CD8-positive, alpha-beta memory T cell (primary cell): ENCODE measurements around the gene HS3ST3B1. TPM values are rescaled to one million over a fixed set of nuclear protein-coding genes. Genes with fewer than 3 reads are reported as not detected.

ENCODE experiments used
- CTCF ChIA-PET: fragments of 350-600 bp; sonication (Branson Sonifier 250); formaldehyde crosslinking; loops from one replicate; lab custom pipeline; 2021; ENCODE audit warnings: antibody characterized with exemption; lab: Charles Lee
- POLR2A ChIA-PET: fragments of 350-600 bp; sonication (Branson Sonifier 250); formaldehyde crosslinking; loops from one replicate; lab custom pipeline; 2021; ENCODE audit warnings: antibody characterized with exemption; lab: Charles Lee
- DNase-seq, 5 donors: peaks; one replicate each; pipeline versions ENCODE4 v3.0.0 to v3.0.0-alpha.2; 2020 to 2022; ENCODE audit warnings: mixed read lengths in 1 of 5
- H3K27ac ChIP-seq: one replicate; pipeline ENCODE4 v1.7.0; 2013; ENCODE audit warnings: low read depth, mild to moderate bottlenecking, low read length, moderate library complexity
- H3K27me3 ChIP-seq: 2 replicates; pipeline ENCODE4 v1.7.0; 2013; ENCODE audit warnings: low read length, mild to moderate bottlenecking; ENCODE audit not compliant: insufficient read depth, poor library complexity, severe bottlenecking
- H3K36me3 ChIP-seq: 2 replicates; pipeline ENCODE4 v1.7.0; 2013; ENCODE audit warnings: mild to moderate bottlenecking, low read length, moderate library complexity; ENCODE audit not compliant: insufficient read depth
- H3K4me1 ChIP-seq: 2 replicates; pipeline ENCODE4 v1.7.0; 2013; ENCODE audit warnings: mild to moderate bottlenecking, low read length, moderate library complexity; ENCODE audit not compliant: insufficient read depth
- H3K4me3 ChIP-seq: 2 replicates; pipeline ENCODE4 v1.7.0; 2013; ENCODE audit warnings: mild to moderate bottlenecking, low read length
- H3K9me3 ChIP-seq: 2 replicates; pipeline ENCODE4 v1.7.0; 2013; ENCODE audit warnings: mild to moderate bottlenecking, low read length
- H3K27ac Mint-ChIP-seq, 8 donors: one replicate each; pipeline ENCODE4 v1.8.0; 2020 to 2021; ENCODE audit warnings: mixed read lengths in 8 of 8, mild to moderate bottlenecking in 6 of 8, inconsistent platforms in 3 of 8, moderate library complexity in 3 of 8
- H3K27me3 Mint-ChIP-seq, 2 donors: one replicate each; pipeline ENCODE4 v1.8.0; 2020 to 2021; ENCODE audit warnings: mixed read lengths in 2 of 2, mild to moderate bottlenecking in 1 of 2, moderate library complexity in 1 of 2
- H3K36me3 Mint-ChIP-seq, 3 donors: one replicate each; pipeline ENCODE4 v1.8.0; 2020 to 2021; ENCODE audit warnings: mixed read lengths in 3 of 3, inconsistent platforms in 1 of 3, mild to moderate bottlenecking in 1 of 3
- H3K4me1 Mint-ChIP-seq, 3 donors: one replicate each; pipeline ENCODE4 v1.8.0; 2020 to 2021; ENCODE audit warnings: mixed read lengths in 3 of 3, inconsistent platforms in 1 of 3, mild to moderate bottlenecking in 1 of 3
- H3K4me3 Mint-ChIP-seq, 7 donors: one replicate each; pipeline ENCODE4 v1.8.0; 2020 to 2021; ENCODE audit warnings: mixed read lengths in 7 of 7, mild to moderate bottlenecking in 6 of 7, moderate library complexity in 4 of 7, inconsistent platforms in 2 of 7
- H3K9me3 Mint-ChIP-seq, 5 donors: one replicate each; pipeline ENCODE4 v1.8.0; 2020 to 2022; ENCODE audit warnings: mixed read lengths in 5 of 5, mild to moderate bottlenecking in 3 of 5, moderate library complexity in 2 of 5, inconsistent platforms in 1 of 5
- polyA plus RNA-seq: library from polyadenylated mRNA; unstranded; fragments of 300-500 nt; fragmentation: Illumina TruSeq; gene quantifications from one replicate; pipeline ENCODE4 v1.2.3, GENCODE V29; 2021
- total RNA-seq, 2 experiments: library from RNA; stranded (reverse); gene quantifications; one replicate each; pipeline ENCODE4 v1.2.3, GENCODE V29; 2021

The HS3ST3B1 gene
- total and polyA plus RNA-seq, 3 experiments from 2014 or later, result 5.5 to 11.0 (median 6.0) TPM

GRCh38 chr17:14353861-14354474 is 53.1 kb downstream of the HS3ST3B1 start:
- Mint-ChIP-seq H3K4me3 (no peak overlapping the region), H3K27ac (no peak overlapping the region), H3K36me3 (peaks cover 0 to 10% (median 5%) of the 10 kb centered on the region in 3 donors), H3K27me3 (peaks cover 0 to 6% of the 10 kb centered on the region in 2 donors), H3K4me1 (peaks cover 1% of the 10 kb centered on the region in 3 donors), H3K9me3 (no peaks in the 10 kb centered on the region)
- no peaks in the 10 kb centered on the region for H3K36me3 ChIP-seq
- POLR2A ChIA-PET, result no interaction called here
- H3K27me3 ChIP-seq, result no peaks in the 10 kb centered on the region
- CTCF ChIA-PET, result no interaction called here
- DNase-seq, result no peak
- H3K4me3 ChIP-seq, result no peak overlapping the region
- H3K27ac ChIP-seq, result no peak overlapping the region
- peaks cover 4% of the 10 kb centered on the region for H3K4me1 ChIP-seq
- H3K9me3 ChIP-seq, result no peaks in the 10 kb centered on the region

GRCh38 chr17:14354807-14355206 is 53.9 kb downstream of the HS3ST3B1 start:
- ChIA-PET POLR2A (no interaction called here), CTCF (no interaction called here)
- H3K4me1 Mint-ChIP-seq, result peaks cover 10% of the 10 kb centered on the region in 3 donors
- peaks cover 0 to 6% of the 10 kb centered on the region in 2 donors for H3K27me3 Mint-ChIP-seq
- Histone ChIP-seq H3K4me1 (peaks cover 12% of the 10 kb centered on the region), H3K4me3 (no peak overlapping the region), H3K27me3 (no peaks in the 10 kb centered on the region), H3K27ac (no peak overlapping the region), H3K36me3 (no peaks in the 10 kb centered on the region), H3K9me3 (no peaks in the 10 kb centered on the region)
- H3K9me3 Mint-ChIP-seq, result no peaks in the 10 kb centered on the region
- H3K4me3 Mint-ChIP-seq, result no peak overlapping the region
- peaks cover 0 to 6% (median 4%) of the 10 kb centered on the region in 3 donors for H3K36me3 Mint-ChIP-seq
- no peak overlapping the region for H3K27ac Mint-ChIP-seq
- DNase-seq, result no peak

GRCh38 chr17:14355556-14355955 is 54.7 kb downstream of the HS3ST3B1 start:
- Histone ChIP-seq H3K4me1 (peaks cover 14% of the 10 kb centered on the region), H3K27me3 (no peaks in the 10 kb centered on the region), H3K36me3 (no peaks in the 10 kb centered on the region), H3K4me3 (no peak overlapping the region), H3K27ac (no peak overlapping the region), H3K9me3 (no peaks in the 10 kb centered on the region)
- no peak for DNase-seq
- no peaks in the 10 kb centered on the region for H3K9me3 Mint-ChIP-seq
- peaks cover 0 to 6% of the 10 kb centered on the region in 2 donors for H3K27me3 Mint-ChIP-seq
- H3K36me3 Mint-ChIP-seq, result no peaks in the 10 kb centered on the region
- peaks cover 11 to 12% (median 11%) of the 10 kb centered on the region in 3 donors for H3K4me1 Mint-ChIP-seq
- POLR2A ChIA-PET, result no interaction called here
- CTCF ChIA-PET, result no interaction called here
- no peak overlapping the region for H3K27ac Mint-ChIP-seq
- no peak overlapping the region for H3K4me3 Mint-ChIP-seq

- Histone ChIP-seq H3K27me3 (no peaks in the 10 kb centered on the region), H3K36me3 (no peaks in the 10 kb centered on the region), H3K9me3 (no peaks in the 10 kb centered on the region), H3K4me3 (no peak overlapping the region), H3K27ac (no peak overlapping the region), H3K4me1 (peaks cover 19% of the 10 kb centered on the region)
- Mint-ChIP-seq H3K9me3 (no peaks in the 10 kb centered on the region), H3K27ac (peak overlapping the region; percentile 3 to 83 (median 58)), H3K27me3 (peaks cover 0 to under 1% of the 10 kb centered on the region in 2 donors), H3K4me1 (peaks cover 16 to 18% (median 18%) of the 10 kb centered on the region in 3 donors), H3K36me3 (no peaks in the 10 kb centered on the region), H3K4me3 (peak overlapping the region in 3 of 7 donors; percentile 13 to 51 (median 41))
- POLR2A ChIA-PET, result interaction anchor here (0.9 kb wide), 1 partner anchor 69 kb away, joined by 3 read pairs; no protein-coding TSS in a partner anchor
- peak in 4 of 5 donors; percentile 28 to 75 (median 55) for DNase-seq
- CTCF ChIA-PET, result interaction anchor here (1.1 kb wide), 1 partner anchor 10 kb away, joined by 3 read pairs; no protein-coding TSS in a partner anchor
Measured at GRCh38 chr17:14359163-14360020, 58.5 kb downstream of the HS3ST3B1 start.

- Mint-ChIP-seq H3K27ac (peak overlapping the region in 2 of 8 donors; percentile 8 to 45), H3K27me3 (peaks cover 0 to 3% of the 10 kb centered on the region in 2 donors), H3K36me3 (no peaks in the 10 kb centered on the region), H3K9me3 (no peaks in the 10 kb centered on the region), H3K4me1 (peaks cover 16 to 18% (median 18%) of the 10 kb centered on the region in 3 donors), H3K4me3 (no peak overlapping the region)
- H3K4me1 ChIP-seq, result peaks cover 19% of the 10 kb centered on the region
- no peak overlapping the region for H3K27ac ChIP-seq
- no peak for DNase-seq
- no peaks in the 10 kb centered on the region for H3K27me3 ChIP-seq
- CTCF ChIA-PET, result no interaction called here
- H3K36me3 ChIP-seq, result no peaks in the 10 kb centered on the region
- H3K4me3 ChIP-seq, result no peak overlapping the region
- H3K9me3 ChIP-seq, result no peaks in the 10 kb centered on the region
- POLR2A ChIA-PET, result no interaction called here
Measured at GRCh38 chr17:14360856-14361255, 60.0 kb downstream of the HS3ST3B1 start.

GRCh38 chr17:14361470-14361869 is 60.6 kb downstream of the HS3ST3B1 start:
- ChIA-PET CTCF (no interaction called here), POLR2A (no interaction called here)
- Mint-ChIP-seq H3K27me3 (peaks cover 0 to 3% of the 10 kb centered on the region in 2 donors), H3K4me1 (peaks cover 16 to 18% (median 18%) of the 10 kb centered on the region in 3 donors), H3K36me3 (no peaks in the 10 kb centered on the region), H3K9me3 (no peaks in the 10 kb centered on the region), H3K27ac (no peak overlapping the region), H3K4me3 (no peak overlapping the region)
- H3K4me3 ChIP-seq, result no peak overlapping the region
- peaks cover 19% of the 10 kb centered on the region for H3K4me1 ChIP-seq
- no peaks in the 10 kb centered on the region for H3K27me3 ChIP-seq
- no peak overlapping the region for H3K27ac ChIP-seq
- no peaks in the 10 kb centered on the region for H3K9me3 ChIP-seq
- H3K36me3 ChIP-seq, result no peaks in the 10 kb centered on the region
- DNase-seq, result no peak

GRCh38 chr17:14361945-14362508 is 61.1 kb downstream of the HS3ST3B1 start:
- POLR2A ChIA-PET, result interaction anchor here (0.6 kb wide), 1 partner anchor 1239 kb away, joined by 3 read pairs; no protein-coding TSS in a partner anchor
- H3K36me3 Mint-ChIP-seq, result peaks cover 0 to under 1% (median under 1%) of the 10 kb centered on the region in 3 donors
- no peaks in the 10 kb centered on the region for H3K9me3 ChIP-seq
- H3K4me3 Mint-ChIP-seq, result no peak overlapping the region
- H3K27me3 Mint-ChIP-seq, result peaks cover 0 to 3% of the 10 kb centered on the region in 2 donors
- peaks cover 16 to 18% (median 18%) of the 10 kb centered on the region in 3 donors for H3K4me1 Mint-ChIP-seq
- peaks cover 19% of the 10 kb centered on the region for H3K4me1 ChIP-seq
- no peak overlapping the region for H3K27ac ChIP-seq
- no peaks in the 10 kb centered on the region for H3K9me3 Mint-ChIP-seq
- DNase-seq, result no peak
- H3K36me3 ChIP-seq, result no peaks in the 10 kb centered on the region
- CTCF ChIA-PET, result no interaction called here
- no peaks in the 10 kb centered on the region for H3K27me3 ChIP-seq
- H3K4me3 ChIP-seq, result no peak overlapping the region
- no peak overlapping the region for H3K27ac Mint-ChIP-seq
